Choroid plexus epithelial cell (primary cell): Measurements from ENCODE around the gene NLRP6.

ENCODE experiments used
- DNase-seq: peaks from one replicate; pipeline ENCODE4 v3.0.0-alpha.2; 2010; ENCODE audit warnings: low read depth
- H3K4me3 ChIP-seq: 2 replicates; pipeline ENCODE4 v1.5.1; 2011; ENCODE audit warnings: low read depth, mild to moderate bottlenecking, control low read depth, low read length, moderate library complexity
- TF ChIP-seq, protein P1 (sequence below): conservative IDR thresholded peaks from 2 replicates; pipeline ENCODE4 v1.5.1; 2011; ENCODE audit warnings: low read depth, mild to moderate bottlenecking, control low read depth, inconsistent platforms, low read length, moderate library complexity

The NLRP6 gene

GRCh38 chr11:291281-292210, 13.3 kb downstream of the NLRP6 start:
- DNase-seq, result no peak
- no peak overlapping the region for H3K4me3 ChIP-seq
- TF ChIP-seq, protein P1, sequence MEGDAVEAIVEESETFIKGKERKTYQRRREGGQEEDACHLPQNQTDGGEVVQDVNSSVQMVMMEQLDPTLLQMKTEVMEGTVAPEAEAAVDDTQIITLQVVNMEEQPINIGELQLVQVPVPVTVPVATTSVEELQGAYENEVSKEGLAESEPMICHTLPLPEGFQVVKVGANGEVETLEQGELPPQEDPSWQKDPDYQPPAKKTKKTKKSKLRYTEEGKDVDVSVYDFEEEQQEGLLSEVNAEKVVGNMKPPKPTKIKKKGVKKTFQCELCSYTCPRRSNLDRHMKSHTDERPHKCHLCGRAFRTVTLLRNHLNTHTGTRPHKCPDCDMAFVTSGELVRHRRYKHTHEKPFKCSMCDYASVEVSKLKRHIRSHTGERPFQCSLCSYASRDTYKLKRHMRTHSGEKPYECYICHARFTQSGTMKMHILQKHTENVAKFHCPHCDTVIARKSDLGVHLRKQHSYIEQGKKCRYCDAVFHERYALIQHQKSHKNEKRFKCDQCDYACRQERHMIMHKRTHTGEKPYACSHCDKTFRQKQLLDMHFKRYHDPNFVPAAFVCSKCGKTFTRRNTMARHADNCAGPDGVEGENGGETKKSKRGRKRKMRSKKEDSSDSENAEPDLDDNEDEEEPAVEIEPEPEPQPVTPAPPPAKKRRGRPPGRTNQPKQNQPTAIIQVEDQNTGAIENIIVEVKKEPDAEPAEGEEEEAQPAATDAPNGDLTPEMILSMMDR, result no peak

DNA sequence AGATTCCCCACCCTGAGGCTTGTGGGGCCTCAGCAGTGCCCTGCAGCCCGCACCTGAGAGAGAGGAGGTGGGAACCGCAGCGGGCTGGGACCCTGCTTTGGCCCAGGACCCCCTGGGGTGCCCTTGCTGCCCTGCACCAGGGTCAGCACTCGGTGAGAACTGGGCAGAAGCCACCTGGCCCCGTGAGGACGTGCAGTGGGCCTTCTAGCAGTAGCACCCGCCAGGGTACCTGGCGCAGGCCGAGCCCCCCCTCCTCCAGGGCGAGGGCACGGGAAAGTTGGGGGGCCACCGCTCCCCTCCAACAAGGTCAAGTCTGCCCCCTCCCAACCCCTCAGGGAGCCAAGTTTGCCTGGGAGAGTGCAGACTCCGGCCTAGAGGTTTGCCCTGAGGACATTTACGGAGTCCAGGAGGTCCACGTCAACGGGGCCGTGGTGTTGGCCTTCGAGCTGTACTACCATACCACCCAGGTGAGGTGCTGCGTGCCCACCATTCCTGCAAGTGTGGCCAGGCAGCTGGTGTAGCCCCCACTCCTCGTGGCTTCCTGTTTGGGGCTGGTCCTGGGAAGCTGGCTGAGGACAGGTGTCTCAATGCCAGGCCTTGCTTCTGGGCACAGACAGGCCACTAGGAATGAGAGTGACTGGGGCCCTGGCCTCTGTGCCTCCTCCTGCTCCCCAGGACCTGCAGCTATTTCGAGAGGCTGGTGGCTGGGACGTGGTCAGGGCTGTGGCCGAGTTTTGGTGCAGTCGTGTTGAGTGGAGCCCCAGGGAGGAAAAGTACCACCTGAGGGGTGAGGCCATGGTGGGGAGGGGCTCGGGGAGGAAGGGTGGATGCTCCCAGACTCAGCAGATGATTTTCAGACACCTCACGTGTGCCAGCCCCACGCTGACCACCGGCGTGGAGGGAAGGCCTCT, 14.3 kb downstream of the NLRP6 start:
- no peak for DNase-seq
- TF ChIP-seq, protein P1, result no peak
- H3K4me3 ChIP-seq, result no peak overlapping the region

DNA sequence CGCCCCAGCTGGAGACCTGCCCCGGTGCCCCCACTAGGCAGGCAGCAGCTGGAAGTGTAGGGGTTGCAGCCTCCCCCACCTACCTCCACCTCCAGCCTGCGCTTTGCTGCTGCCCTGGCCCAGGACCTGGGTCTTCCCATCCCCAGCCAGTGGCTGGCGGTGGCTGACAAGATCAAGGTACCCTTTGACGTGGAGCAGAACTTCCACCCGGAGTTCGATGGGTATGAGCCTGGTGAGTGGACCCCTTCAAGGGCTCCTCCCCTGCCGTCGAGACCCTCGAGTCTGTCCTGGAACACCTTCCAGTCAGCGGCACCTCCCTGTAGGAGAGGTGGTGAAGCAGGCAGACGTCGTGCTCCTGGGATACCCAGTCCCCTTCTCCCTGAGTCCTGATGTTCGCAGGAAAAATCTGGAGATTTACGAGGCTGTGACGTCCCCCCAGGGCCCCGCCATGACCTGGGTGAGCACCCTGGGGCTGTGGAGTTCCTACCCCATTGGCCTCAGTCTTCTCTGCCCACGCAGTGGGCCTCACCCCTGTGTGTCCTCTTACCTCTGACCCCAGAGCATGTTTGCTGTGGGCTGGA, 15.2 kb downstream of the NLRP6 start:
- DNase-seq, result no peak
- TF ChIP-seq, protein P1, result no peak
- H3K4me3 ChIP-seq, result no peak overlapping the region

- TF ChIP-seq, protein P1, result no peak
- DNase-seq, result no peak
- H3K4me3 ChIP-seq, result no peak overlapping the region
Observed at GRCh38 chr11:293852-294661, 15.8 kb downstream of the NLRP6 start.

- TF ChIP-seq, protein P1, result no peak
- DNase-seq, result no peak
- H3K4me3 ChIP-seq, result no peak overlapping the region
Observed at GRCh38 chr11:294780-295179, 16.6 kb downstream of the NLRP6 start.
